ENCODE results near the gene GNAQ.

The GNAQ gene

DNA sequence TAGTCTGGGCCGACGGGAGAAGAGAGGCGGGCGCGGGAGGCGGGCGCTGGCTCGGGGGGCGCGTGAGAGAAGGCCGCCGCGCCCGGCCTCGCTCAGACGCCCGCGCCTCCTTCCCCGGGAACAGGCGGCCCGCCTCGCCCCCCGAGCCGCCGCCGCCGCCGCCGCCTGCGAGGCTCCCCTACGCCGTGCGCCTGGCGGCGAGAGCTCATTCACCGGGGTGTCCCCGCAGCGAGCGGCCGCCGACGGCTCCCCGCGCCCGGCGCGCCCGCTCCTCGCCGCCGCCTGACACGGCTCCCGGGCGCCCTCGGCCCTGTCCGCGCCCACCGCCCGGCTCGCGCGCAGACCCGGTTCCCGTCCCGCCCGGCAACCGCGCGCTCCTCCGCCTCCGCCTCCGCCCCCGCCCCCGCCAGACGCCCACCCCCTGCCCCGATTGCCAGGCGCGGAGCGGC lies at the start of gene GNAQ:
Gene GNAQ (minus strand): TSS at position 368 of the 449 bp plus-strand sequence. CDS start 576 bp downstream, outside the sequence.
- DNase-seq (ENCODE audit: low spot score): no peak

DNA sequence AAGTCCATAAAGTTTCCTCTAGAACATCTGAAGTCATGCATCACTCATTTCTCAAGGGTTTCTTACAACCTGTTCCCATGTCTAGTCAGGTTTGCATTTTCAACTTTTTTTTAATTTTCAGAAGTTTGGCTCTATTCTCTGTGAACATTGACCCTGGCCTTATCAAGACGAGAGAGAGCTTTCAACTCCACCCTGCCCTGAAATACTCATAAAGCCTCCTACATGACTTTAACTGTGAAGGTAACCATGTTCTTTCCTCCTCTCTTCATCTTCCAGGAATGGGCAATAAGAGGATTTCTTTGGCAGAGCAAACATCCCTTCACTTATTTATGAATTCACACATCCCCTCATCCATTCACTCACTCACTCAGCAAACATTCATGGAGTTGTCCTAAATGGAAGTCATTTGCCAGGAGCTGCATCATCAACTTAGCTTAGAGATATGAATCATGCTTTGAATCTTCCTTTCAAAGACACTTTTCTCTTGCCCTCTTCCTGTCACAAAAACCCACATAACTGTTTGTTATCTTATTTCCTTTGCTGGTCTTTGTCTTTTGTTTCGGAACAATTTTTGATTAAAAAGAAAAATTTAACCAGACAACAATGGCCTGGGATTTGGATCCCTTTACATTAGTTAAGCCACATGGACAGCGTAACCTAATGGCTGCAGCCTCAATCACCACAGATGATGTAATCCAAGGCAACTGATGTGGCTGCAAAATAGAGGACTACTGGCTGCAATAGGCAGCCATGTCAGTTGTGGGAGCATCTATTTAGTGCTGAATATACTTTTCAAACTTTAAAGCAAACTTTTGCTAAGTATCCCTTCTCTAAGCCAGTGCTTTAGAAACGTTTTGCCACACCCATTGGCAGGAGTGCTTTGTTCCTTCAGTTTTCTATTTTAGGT lies 43.0 kb upstream of the GNAQ start:
- peak; percentile 33 for DNase-seq (ENCODE audit: low spot score)

DNA sequence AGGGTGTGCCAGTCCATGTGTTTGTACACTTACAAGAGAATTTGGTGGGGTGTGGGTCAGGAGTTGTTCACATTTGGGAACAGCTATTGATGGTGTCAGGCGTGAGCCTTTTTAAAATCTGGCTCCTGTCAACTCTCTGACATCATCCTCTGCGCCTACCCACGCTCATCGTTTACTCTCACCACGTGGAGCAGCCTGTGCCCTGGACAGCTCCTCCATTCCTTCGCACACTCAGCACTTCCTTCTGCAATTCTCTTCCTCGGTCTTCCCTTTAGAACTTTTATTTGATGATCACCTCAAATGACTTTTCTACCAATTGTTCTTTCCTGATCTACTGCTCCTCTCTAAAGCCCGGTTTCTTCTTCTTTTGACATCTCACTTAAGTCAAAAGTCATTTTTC lies 42.1 kb upstream of the GNAQ start:
- peak; percentile 7 for DNase-seq (ENCODE audit: low spot score)

DNA sequence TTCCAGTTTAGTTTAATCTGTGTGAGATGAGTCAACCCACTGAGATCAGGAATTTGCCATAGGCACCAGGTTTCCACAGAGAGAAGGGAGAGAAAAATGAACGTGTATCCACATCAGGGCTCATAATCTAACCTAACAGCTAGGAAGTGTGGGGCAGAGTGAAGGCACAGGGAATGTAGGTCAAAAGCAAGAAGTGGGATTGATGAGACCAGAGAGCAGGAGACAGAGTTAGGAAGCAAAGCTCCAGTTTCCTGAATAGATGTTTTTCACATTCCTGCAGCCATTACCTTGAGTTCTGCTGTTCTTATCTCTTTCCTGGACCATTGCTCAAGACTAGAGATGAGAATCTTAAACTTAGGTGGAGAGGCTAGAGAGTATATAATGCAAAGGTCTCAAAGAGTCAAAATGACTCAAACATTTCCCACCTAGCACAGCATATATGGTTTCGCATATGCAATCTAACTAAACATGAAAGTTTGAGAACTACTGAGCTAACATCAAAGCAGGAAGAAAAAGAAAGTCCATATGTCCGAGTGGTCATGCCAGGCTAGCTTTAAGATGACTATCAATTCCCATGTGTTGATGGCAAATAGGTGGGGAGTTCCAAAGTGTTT lies 41.1 kb upstream of the GNAQ start:
- no peak for DNase-seq (ENCODE audit: low spot score)

DNA sequence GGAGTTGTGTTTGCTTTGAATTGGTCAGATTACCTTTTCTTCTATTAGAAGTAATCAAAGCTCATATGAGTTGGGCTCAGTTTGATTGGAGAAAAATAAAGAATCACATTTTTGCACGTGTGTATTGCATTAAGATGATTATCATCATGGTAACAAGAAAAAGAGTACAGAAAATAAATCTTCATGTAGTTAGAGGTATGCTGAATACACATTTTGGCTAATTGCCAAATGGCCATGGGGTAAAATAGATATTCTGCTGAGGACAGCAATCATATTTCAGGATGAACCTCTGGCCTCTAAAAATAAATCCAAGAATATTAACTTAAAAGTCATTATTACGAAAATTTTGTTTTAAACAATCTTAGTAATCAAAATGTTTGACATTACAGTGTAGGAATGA lies 38.9 kb upstream of the GNAQ start:
- DNase-seq (ENCODE audit: low spot score): no peak

DNA sequence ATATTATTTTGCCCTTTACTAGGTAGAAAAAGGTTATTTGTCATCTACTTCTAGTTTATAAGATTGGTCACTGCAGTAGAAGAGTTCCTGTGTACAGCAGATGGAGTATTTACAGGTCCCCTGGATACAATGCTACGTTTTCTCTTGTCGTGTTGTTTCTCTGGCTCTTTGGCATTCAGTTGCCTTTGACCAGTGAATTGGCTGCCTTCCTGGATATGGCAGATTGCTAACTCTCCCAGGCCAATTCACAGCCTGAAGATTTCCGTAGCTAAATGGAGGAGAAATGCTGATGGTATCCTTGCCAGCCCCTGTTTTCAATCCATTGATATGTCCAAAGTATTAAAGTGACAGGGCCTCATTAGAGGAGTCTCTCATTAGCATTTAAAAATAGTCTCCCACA lies 32.5 kb upstream of the GNAQ start:
- DNase-seq (ENCODE audit: low spot score): no peak

DNA sequence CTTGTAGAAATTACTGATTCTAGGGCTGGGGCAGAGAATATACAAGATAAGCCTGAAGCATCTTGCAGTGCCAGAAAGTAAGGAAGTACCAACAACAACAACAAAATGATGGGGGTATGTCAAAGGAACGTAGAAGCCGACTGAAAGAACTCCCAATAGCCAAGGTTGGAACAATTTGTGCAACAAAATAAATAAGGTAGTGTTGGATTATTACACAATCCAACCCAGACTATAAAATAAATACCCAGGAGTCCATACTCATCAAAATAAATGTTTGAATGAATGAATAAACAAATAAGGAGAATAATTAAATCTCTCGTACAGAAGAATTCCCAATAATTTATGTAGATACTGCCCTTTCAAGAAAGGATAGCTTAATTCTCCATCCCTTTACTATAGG lies 31.1 kb upstream of the GNAQ start:
- DNase-seq (ENCODE audit: low spot score): no peak

DNA sequence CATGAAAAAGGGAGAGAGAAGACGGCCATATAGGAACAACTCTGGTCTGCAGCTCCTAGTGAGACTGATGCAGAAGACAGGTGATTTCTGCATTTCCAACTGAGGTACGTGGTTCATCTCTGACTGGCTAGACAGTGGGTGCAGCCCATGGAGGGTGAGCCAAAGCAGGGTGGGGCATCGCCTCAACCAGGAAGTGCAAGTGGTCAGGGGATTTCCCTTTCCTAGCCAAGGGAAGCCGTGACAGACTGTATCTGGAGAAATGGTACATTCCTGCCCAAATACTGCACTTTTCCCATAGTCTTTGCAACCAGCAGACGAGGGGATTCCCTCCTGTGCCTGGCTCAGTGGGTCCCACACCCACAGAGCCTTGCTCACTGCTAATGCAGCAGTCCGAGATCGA lies 22.6 kb upstream of the GNAQ start:
- peak; percentile 48 for DNase-seq (ENCODE audit: low spot score)

DNA sequence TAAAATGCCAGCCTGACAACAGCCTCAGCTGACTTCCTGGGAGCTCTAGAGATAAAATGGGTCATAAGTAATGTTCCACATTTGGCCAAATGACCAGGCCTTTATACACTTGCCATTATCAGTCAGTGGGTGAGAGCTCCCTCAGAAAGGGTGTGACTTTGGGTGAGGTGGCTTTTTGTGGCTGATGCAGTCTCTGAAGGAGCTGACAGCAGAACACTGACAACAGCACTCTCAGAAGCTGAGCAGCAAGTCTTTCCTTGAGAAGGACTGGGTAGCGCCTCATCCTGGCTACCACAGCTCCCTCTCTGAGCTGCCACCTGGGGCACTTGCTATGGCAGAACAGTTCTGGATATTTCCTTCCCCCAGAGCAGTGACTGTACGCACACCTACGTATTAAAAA lies 22.0 kb upstream of the GNAQ start:
- no peak for DNase-seq (ENCODE audit: low spot score)

DNA sequence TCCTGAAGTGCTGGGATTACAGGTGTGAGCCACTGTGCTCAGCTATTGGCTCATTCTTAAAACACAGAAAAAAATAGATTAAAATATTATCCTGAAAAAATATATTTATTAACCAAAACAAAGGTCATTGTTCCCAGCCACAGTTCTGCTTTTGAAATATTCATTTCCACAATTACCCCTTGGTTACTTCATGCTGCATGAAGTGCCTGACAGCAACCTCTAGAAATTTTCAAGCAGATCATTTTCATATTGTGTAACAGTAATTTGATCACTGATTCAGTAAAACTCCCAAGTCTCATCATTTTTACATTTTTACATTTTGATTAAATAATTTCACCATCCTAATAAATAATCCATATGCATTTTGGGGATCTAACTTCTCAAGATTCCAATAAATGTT lies 18.8 kb upstream of the GNAQ start:
- no peak for DNase-seq (ENCODE audit: low spot score)

DNA sequence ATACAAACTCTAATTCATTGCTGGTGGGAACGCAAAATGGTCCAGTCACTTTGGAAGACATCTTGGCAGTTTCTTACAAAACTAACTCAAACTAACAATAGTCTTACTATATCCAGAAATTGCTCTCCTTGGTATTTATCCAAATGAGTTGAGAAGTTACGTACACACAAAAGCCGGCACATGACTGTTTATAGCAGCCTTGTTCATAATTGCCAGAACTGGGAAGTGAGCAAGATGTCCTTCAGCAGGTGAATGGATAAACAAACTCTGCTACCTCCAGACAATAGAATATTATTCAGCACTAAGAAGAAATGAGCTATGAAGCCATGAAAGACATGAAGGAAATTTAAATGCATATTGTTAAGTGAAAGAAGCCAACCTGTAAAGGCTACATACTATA lies 17.9 kb upstream of the GNAQ start:
- DNase-seq (ENCODE audit: low spot score): no peak

DNA sequence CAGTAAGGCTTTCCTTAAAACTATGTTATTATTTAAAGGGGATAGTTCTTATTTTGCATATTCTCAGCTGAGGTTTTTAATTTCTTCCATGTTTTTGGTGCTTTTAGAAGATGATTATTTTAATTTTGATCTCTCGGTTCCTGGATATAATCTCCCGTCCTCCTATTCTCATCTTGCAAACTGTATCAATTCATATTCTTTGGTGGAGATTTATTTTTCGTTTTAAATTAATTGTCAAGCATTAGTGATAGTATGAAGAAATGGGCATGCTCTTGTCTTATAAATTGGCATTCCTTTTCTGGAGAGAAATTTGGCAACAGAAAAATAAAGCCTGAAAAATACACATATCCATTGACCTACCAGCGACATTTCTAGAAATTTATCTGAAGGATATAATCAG lies 15.5 kb upstream of the GNAQ start:
- DNase-seq (ENCODE audit: low spot score): no peak

DNA sequence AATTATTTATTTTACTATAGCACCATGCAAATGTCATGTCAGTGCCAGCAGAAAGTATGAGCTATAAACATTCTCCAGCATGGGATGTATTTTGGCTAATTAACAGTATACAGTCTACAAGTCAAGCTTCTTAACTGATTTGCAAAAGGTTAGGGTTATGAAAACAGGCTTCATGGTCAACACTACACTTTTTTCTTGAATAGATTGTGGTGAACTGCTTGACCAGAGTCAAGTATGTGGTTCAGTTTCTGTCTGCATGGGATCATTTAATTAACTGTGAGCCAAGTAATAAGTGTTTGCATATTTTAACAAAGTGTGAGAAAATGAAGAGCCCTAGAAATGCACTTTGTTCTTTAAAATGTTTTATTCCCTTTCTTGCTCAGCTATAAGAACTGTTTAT lies 14.5 kb upstream of the GNAQ start:
- DNase-seq (ENCODE audit: low spot score): no peak

DNA sequence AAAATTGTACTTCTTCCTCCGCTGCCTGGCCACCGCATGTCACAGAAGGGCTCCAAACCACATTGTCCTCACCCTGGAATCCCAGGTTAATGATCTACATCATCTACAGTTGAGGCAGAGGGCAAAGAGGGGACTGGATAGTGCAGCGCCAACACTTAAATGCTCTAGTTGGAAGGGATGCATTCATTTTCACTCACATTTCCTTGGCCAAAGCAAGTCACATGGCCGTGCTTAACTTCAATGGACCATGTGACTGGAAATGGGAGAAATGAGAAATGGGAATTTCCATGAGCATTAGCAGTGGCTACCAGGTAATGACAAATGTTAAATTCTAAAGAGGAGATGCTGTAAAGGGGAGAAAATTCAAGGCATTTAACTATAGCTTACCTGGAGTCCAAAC lies 13.3 kb upstream of the GNAQ start:
- no peak for DNase-seq (ENCODE audit: low spot score)

DNA sequence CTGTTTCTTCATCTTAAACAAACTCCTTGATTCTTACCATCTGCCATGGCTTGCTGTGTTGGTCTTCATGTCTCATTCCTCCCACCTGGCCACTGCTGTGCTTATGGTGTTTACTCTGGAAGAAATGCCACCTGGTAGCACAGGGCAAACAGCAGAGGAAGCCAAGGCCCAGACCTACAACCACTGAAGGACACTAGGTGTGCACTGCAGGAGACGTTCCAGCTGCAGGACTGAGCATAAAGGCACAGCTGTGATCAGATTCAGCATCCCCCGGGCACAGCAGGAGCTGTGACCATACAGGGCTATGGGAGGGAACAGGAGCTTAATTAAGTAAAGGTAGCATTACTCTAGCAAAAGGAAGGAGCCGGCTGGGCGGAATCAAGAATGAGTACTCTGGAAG lies 12.6 kb upstream of the GNAQ start:
- DNase-seq (ENCODE audit: low spot score): no peak

DNA sequence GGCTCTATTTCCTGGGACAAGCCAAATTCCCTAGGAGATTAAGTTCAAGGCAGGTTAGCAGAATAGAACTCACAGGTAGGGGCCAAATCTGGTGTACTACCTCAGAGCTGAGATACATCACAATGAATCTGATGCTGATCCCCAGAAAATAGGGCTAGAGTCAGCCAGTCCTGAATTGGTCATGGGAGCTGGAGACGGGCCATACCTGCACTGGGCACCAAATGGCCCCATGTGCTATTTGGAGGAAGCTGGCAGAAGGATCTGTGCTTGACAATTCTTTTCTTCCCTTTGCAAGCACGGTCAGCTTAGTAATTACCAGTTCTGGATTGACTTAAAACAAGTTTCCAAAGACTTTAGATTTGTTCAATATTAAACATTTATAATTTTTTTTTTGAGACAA lies 10.4 kb upstream of the GNAQ start:
- DNase-seq (ENCODE audit: low spot score): no peak

DNA sequence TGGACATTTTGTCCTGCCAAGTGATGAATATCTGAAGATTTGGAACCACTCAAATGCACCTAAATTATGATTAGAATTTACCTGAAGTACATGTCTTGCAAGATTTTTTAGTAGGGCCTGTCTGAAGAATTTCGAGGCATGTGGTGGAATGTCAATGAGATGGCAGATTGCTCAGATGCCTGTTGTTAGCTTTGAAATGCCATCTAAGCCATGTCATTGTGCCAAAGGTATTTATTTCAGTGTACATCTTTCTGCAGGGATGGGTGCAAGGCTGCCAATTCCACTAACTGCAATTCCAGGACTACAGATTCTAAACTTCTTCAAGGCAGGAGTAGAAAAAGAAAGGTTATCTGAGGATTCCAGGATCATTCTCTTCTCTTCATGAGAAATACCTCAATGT lies 9.1 kb upstream of the GNAQ start:
- DNase-seq (ENCODE audit: low spot score): no peak

DNA sequence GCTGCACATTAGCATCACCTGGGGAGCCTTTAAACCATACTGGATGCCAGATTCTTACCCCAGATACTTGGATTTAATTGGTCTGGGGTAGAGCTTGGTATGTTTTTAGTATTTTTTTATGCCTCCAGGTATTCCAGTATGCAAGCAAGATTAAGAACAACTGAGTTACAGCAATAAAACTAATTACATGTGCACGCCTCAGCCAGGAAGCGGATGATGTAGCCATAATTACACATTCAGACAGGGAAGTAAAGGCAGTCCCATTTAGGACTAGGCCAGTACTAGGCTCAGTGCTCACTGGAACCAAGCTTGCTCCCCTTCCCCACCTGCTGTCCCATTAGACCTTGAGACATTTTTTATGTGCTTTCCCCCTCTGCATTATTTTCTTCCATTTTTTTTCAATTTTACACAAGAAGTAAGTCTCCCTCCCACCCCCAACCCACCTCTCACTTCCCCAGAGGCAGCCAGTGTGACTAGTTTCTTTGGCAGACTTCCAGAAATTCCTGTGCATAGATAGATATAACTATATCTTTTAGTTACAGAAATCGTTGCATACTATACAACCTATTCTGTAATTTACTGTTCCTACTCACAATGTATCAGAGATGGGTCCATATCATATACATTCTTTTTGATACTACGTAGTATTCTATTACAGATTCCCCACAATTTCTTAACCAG lies 7.1 kb upstream of the GNAQ start:
- no peak for DNase-seq (ENCODE audit: low spot score)

DNA sequence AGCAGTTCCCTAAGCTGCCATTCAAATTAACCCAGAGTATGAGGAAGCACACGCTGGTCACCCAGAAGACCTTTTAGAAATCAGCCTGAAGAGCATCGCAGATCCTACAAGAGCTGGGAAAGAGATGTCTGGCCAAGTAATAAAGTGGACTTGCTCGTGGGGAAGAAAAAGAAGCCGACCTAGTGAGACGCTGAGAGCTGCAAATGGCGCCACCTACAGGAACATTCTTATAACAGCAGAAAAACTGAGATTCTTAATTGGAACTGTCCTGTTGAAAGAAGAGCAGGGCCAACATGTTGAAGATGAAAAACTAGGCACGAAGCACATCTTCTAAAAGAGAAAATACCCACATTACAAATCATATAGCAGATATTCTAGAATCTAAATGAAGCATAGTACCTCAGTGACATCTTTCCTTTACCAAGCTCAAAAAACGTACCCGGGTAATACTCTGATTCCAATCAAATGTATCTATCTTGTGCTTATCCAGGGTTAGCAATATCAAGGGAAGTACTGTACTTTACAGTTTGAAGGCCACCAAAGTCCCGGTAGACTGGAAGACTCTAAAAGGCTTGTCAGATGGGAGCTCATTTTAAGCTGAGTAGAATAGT lies 3.9 kb upstream of the GNAQ start:
- DNase-seq (ENCODE audit: low spot score): peak; percentile 70

DNA sequence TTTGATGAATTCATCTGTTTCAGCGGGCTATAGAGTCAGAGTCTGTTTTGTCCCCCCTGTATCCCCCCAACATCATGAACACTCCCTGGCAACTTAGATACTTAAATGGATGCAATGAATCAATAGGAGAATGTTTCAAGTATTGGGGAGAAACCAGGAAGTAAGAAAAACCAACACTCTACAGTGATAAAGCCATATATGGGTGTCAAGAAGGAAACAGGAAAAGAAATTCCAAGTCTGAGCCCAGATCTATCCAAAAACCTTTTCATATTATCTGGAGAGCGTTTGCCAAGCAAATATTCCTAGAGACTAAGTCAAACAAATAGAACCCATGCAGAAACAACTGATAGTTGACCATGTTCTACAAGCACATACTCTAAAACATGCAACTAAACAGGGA lies 2.3 kb upstream of the GNAQ start:
- DNase-seq (ENCODE audit: low spot score): no peak

DNA sequence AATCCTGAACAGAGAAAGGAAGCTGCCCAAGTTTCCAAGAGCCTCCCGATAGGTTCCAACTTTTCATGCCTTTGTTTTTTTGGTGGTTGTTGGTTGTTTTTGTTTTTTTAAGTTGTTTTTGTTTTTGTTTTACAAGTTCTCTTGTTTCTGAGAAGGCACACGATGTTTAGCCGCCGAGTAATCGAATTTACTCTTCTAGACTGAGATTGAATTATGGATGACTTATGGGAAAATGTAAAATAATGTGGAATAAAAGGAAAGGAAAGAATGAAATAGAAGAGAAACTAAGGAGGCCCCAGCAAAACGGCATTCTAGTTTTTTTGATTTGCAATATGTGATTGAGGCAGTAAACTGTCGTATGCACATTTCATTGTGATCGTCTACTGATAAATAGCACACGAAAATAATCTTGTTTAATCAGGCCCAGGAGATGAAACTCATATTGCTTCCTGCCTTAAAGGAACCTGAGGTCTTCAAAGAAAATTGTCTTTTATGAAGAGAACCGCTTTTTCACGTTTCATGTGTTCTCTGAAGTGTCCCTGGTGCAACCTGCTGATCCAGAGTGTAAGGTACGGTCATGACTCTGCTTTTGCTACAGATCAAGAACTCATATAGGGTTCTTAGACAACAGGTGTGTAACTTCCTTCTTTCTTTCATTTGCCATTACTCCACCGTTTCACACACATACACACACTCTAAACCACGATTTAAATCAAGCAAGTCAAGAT lies 1.3 kb upstream of the GNAQ start:
- DNase-seq (ENCODE audit: low spot score): peak; percentile 48

Data from CD4-positive, alpha-beta T cell treated with Interleukin-6 at 100 ng/mL for 8 hours (primary cell).